ENCODE measurements around the gene EBF4.

The EBF4 gene

GRCh38 chr20:2757001-2757400 is 64.4 kb downstream of the EBF4 start:
- no peaks in the 10 kb centered on the region for H3K36me3 ChIP-seq (ENCODE audit: control insufficient read depth, insufficient read depth, low read length)
- H3K4me3 ChIP-seq (replicated peaks; ENCODE audit: low read depth, low read length): no peak overlapping the region
- DNase-seq (ENCODE audit: extremely low read depth, insufficient read length): no peak
- H3K27me3 ChIP-seq (replicated peaks; ENCODE audit: control insufficient read depth, insufficient read depth, low read length): peaks cover 6% of the 10 kb centered on the region
- TF ChIP-seq CTCF (IDR thresholded peaks at IDR 0.05; ENCODE audit: insufficient read depth, low read length, poor library complexity, severe bottlenecking): no peak

- TF ChIP-seq CTCF (IDR thresholded peaks at IDR 0.05; ENCODE audit: insufficient read depth, low read length, poor library complexity, severe bottlenecking): no peak
- no peaks in the 10 kb centered on the region for H3K36me3 ChIP-seq (ENCODE audit: control insufficient read depth, insufficient read depth, low read length)
- H3K27me3 ChIP-seq (replicated peaks; ENCODE audit: control insufficient read depth, insufficient read depth, low read length): peaks cover 6% of the 10 kb centered on the region
- H3K4me3 ChIP-seq (replicated peaks; ENCODE audit: low read depth, low read length): no peak overlapping the region
- DNase-seq (ENCODE audit: extremely low read depth, insufficient read length): no peak
These were observed 65.4 kb downstream of the EBF4 start for GRCh38 chr20:2757969-2758368.

GRCh38 chr20:2759143-2759542 is 66.6 kb downstream of the EBF4 start:
- TF ChIP-seq CTCF (IDR thresholded peaks at IDR 0.05; ENCODE audit: insufficient read depth, low read length, poor library complexity, severe bottlenecking): no peak
- Histone ChIP-seq H3K36me3 (ENCODE audit: control insufficient read depth, insufficient read depth, low read length) (no peaks in the 10 kb centered on the region), H3K4me3 (replicated peaks; ENCODE audit: low read depth, low read length) (no peak overlapping the region), H3K27me3 (replicated peaks; ENCODE audit: control insufficient read depth, insufficient read depth, low read length) (peaks cover 4% of the 10 kb centered on the region)
- DNase-seq (ENCODE audit: extremely low read depth, insufficient read length): no peak

GRCh38 chr20:2759603-2760296 is 67.2 kb downstream of the EBF4 start:
- H3K36me3 ChIP-seq (ENCODE audit: control insufficient read depth, insufficient read depth, low read length): no peaks in the 10 kb centered on the region
- no peak for TF ChIP-seq CTCF (IDR thresholded peaks at IDR 0.05; ENCODE audit: insufficient read depth, low read length, poor library complexity, severe bottlenecking)
- no peak overlapping the region for H3K4me3 ChIP-seq (replicated peaks; ENCODE audit: low read depth, low read length)
- peaks cover 4% of the 10 kb centered on the region for H3K27me3 ChIP-seq (replicated peaks; ENCODE audit: control insufficient read depth, insufficient read depth, low read length)
- DNase-seq (ENCODE audit: extremely low read depth, insufficient read length): no peak

GRCh38 chr20:2760297-2760951 is 67.8 kb downstream of the EBF4 start:
- no peak for DNase-seq (ENCODE audit: extremely low read depth, insufficient read length)
- no peak for TF ChIP-seq CTCF (IDR thresholded peaks at IDR 0.05; ENCODE audit: insufficient read depth, low read length, poor library complexity, severe bottlenecking)
- Histone ChIP-seq H3K4me3 (replicated peaks; ENCODE audit: low read depth, low read length) (no peak overlapping the region), H3K36me3 (ENCODE audit: control insufficient read depth, insufficient read depth, low read length) (no peaks in the 10 kb centered on the region), H3K27me3 (replicated peaks; ENCODE audit: control insufficient read depth, insufficient read depth, low read length) (peaks cover 4% of the 10 kb centered on the region)
